IMR-90 (cell line): ENCODE results near the gene NRIP2. TPM values are rescaled to one million over a fixed set of nuclear protein-coding genes. Genes with fewer than 3 reads are reported as not detected.
A peak's percentile ranks its signal among the peaks of the same experiment; 100 is the strongest.

Source experiments
- ATAC-seq: fragments of 200-7000 bp; cut with Tn5 transposase; 2 replicates; pipeline ENCODE4 v1.9.1; 2020; ENCODE audit warnings: low read depth, mild to moderate bottlenecking, moderate library complexity
- BruUV-seq: library from RNA; stranded (reverse); fragments of 400-500 nt; replicated peaks from 2 replicates; lab custom pipeline; 2021; lab: Mats Ljungman, UMichigan
- CTCF ChIA-PET: fragments of 300-600 bp; formaldehyde crosslinking; extraction: SDS; loops from one replicate; lab custom pipeline; 2021; ENCODE audit warnings: antibody characterized with exemption; lab: Yijun Ruan, JAX
- POLR2A ChIA-PET: fragments of 300-600 bp; sonication (Branson Sonifier 250); formaldehyde crosslinking; loops from one replicate; lab custom pipeline; 2022; ENCODE audit warnings: antibody characterized with exemption; ENCODE audit not compliant: unreplicated experiment; lab: Charles Lee
- DNase-seq: peaks from one replicate; pipeline ENCODE4 v3.0.0; 2013
- H2AFZ ChIP-seq: replicated peaks from 2 replicates; pipeline ENCODE3; 2013; ENCODE audit warnings: low read length, mild to moderate bottlenecking; ENCODE audit not compliant: poor library complexity
- H2AK5ac ChIP-seq: 2 replicates; pipeline ENCODE4 v1.6.1; 2013; ENCODE audit warnings: low read depth, low read length, inconsistent platforms
- H2AK9ac ChIP-seq: replicated peaks from 2 replicates; pipeline ENCODE3; 2013; ENCODE audit warnings: mild to moderate bottlenecking, low read depth, low read length, moderate library complexity; ENCODE audit not compliant: poor library complexity
- H2BK120ac ChIP-seq: 2 replicates; pipeline ENCODE4 v1.6.1; 2013; ENCODE audit warnings: low read depth, low read length, inconsistent platforms
- H2BK15ac ChIP-seq: 3 replicates; pipeline ENCODE4 v1.6.1; 2013; ENCODE audit warnings: low read depth, low read length, inconsistent platforms
- H2BK20ac ChIP-seq: 2 replicates; pipeline ENCODE4 v1.6.1; 2013; ENCODE audit warnings: low read depth, mild to moderate bottlenecking, inconsistent platforms, low read length, moderate library complexity
- H2BK5ac ChIP-seq: 2 replicates; pipeline ENCODE4 v1.6.1; 2013; ENCODE audit warnings: mild to moderate bottlenecking, low read depth, low read length, inconsistent platforms; ENCODE audit not compliant: poor library complexity, severe bottlenecking
- H3K14ac ChIP-seq: replicated peaks from 2 replicates; pipeline ENCODE4 v1.6.1; 2013; ENCODE audit warnings: low read depth, low read length, inconsistent platforms
- H3K18ac ChIP-seq: 2 replicates; pipeline ENCODE4 v1.6.1; 2013; ENCODE audit warnings: low read depth, low read length, control low read depth
- H3K23ac ChIP-seq: 2 replicates; pipeline ENCODE4 v1.6.1; 2013; ENCODE audit warnings: low read depth, low read length, inconsistent platforms
- H3K27ac ChIP-seq: 2 replicates; pipeline ENCODE4 v1.5.1; 2013; ENCODE audit warnings: mild to moderate bottlenecking, control low read depth, low read length; ENCODE audit not compliant: insufficient read depth
- H3K27me3 ChIP-seq: 2 replicates; pipeline ENCODE4 v1.6.1; 2013; ENCODE audit warnings: low read length; ENCODE audit not compliant: control insufficient read depth, insufficient read depth
- H3K36me3 ChIP-seq: 2 replicates; pipeline ENCODE4 v1.6.1; 2013; ENCODE audit warnings: low read length, mixed read lengths; ENCODE audit not compliant: control insufficient read depth, insufficient read depth
- H3K4ac ChIP-seq: 2 replicates; pipeline ENCODE4 v1.6.1; 2013; ENCODE audit warnings: low read depth, low read length, inconsistent platforms
- H3K4me1 ChIP-seq: 2 replicates; pipeline ENCODE4 v1.6.1; 2013; ENCODE audit warnings: low read length, mixed read lengths; ENCODE audit not compliant: control insufficient read depth, insufficient read depth
- H3K4me2 ChIP-seq: 2 replicates; pipeline ENCODE4 v1.6.1; 2013; ENCODE audit warnings: low read depth, mild to moderate bottlenecking, control low read depth, low read length, moderate library complexity
- H3K4me3 ChIP-seq: 2 replicates; pipeline ENCODE4 v1.5.1; 2013; ENCODE audit warnings: low read depth, mild to moderate bottlenecking, control low read depth, low read length, moderate library complexity; ENCODE audit not compliant: insufficient read depth
- H3K56ac ChIP-seq: 2 replicates; pipeline ENCODE4 v1.6.1; 2013; ENCODE audit warnings: low read length, inconsistent platforms; ENCODE audit not compliant: insufficient read depth; ENCODE audit errors: extremely low read depth
- H3K79me1 ChIP-seq, 2 experiments: 2 replicates each; pipeline ENCODE4 v1.6.1; 2013; ENCODE audit warnings: low read length in 2 of 2, inconsistent platforms in 1 of 2, low read depth in 1 of 2
- H3K9ac ChIP-seq: 2 replicates; pipeline ENCODE4 v1.6.1; 2013; ENCODE audit warnings: low read depth, low read length, control low read depth
- H3K9me1 ChIP-seq: 2 replicates; pipeline ENCODE4 v1.6.1; 2013; ENCODE audit warnings: low read length, inconsistent platforms; ENCODE audit not compliant: insufficient read depth
- H3K9me3 ChIP-seq: 2 replicates; pipeline ENCODE4 v1.6.1; 2013; ENCODE audit warnings: low read length; ENCODE audit not compliant: control insufficient read depth, insufficient read depth
- H4K20me1 ChIP-seq: 2 replicates; pipeline ENCODE4 v1.6.1; 2013; ENCODE audit warnings: low read length, inconsistent platforms; ENCODE audit not compliant: insufficient read depth
- H4K5ac ChIP-seq: 2 replicates; pipeline ENCODE4 v1.6.1; 2013; ENCODE audit warnings: mild to moderate bottlenecking, low read depth, low read length, control low read depth
- H4K8ac ChIP-seq, 2 experiments: 2 replicates each; pipeline ENCODE4 v1.6.1; 2013; ENCODE audit warnings: low read depth in 2 of 2, low read length in 2 of 2, control low read depth in 1 of 2, inconsistent platforms in 1 of 2
- H4K91ac ChIP-seq: 2 replicates; pipeline ENCODE4 v1.6.1; 2013; ENCODE audit warnings: low read depth, low read length, inconsistent platforms; ENCODE audit not compliant: insufficient read depth
- CHD1 ChIP-seq: IDR thresholded peaks from 2 replicates; pipeline ENCODE4 v1.6.1; 2012; ENCODE audit warnings: low read depth, low read length, improper control_type of control experiment
- MAZ ChIP-seq: IDR thresholded peaks from 2 replicates; pipeline ENCODE4 v1.6.1; 2012; ENCODE audit warnings: low read depth, mild to moderate bottlenecking, low read length, improper control_type of control experiment, moderate library complexity, borderline replicate concordance
- MXI1 ChIP-seq: IDR thresholded peaks from 2 replicates; pipeline ENCODE4 v1.6.1; 2012; ENCODE audit warnings: low read depth, mild to moderate bottlenecking, low read length, moderate library complexity, borderline replicate concordance
- RAD21 ChIP-seq: IDR thresholded peaks from 2 replicates; pipeline ENCODE4 v1.6.1; 2012; ENCODE audit warnings: low read length, improper control_type of control experiment
- SMC3 ChIP-seq: fragments of 150-350 bp; IDR thresholded peaks from 2 replicates; pipeline ENCODE4 v1.6.1; 2016; ENCODE audit warnings: low read depth, mild to moderate bottlenecking, antibody characterized with exemption, low read length, moderate library complexity
- WGBS, 2 experiments: methylation state at CpG; one replicate each; pipeline versions ENCODE4 v1.1.5 to v1.1.7; 2013; ENCODE audit warnings: missing lambda C conversion rate in 2 of 2; ENCODE audit not compliant: insufficient read length in 1 of 2; ENCODE audit errors: extremely low coverage in 2 of 2; 5-methylcytosine and 5-hydroxymethylcytosine counted together
- dilution Hi-C: fragments of 300-500 bp; cut with HindIII; formaldehyde crosslinking; loops from one replicate; pipeline ENCODE4 v1.14.3; 2018; ENCODE audit warnings: low sequenced_read_pairs; ENCODE audit not compliant: unreplicated experiment
- in situ Hi-C: fragments of 300-500 bp; cut with MboI; formaldehyde crosslinking; loops from 3 replicates; pipeline ENCODE4 v1.14.3; 2019; ENCODE audit warnings: low sequenced_read_pairs, inconsistent platforms, mixed read lengths
- intact Hi-C: fragments of 100-400 bp; cut with micrococcal nuclease; formaldehyde crosslinking; loops from 2 replicates; pipeline ENCODE4 v1.10.0; 2022
- polyA plus RNA-seq, 3 experiments: library from polyadenylated mRNA; depleted of rRNA; stranded (reverse); fragments of >200 nt; gene quantifications; 2 replicates each; pipeline ENCODE4 v1.2.3, GENCODE V29; 2012; ENCODE audit warnings: low replicate concordance in 1 of 3
- total RNA-seq: library from RNA; depleted of rRNA; stranded (reverse); fragments of >200 nt; gene quantifications from 2 replicates; pipeline ENCODE4 v1.2.3, GENCODE V29; 2012
- TF ChIP-seq, protein P1 (sequence below): fragments of 150-350 bp; IDR thresholded peaks from 2 replicates; pipeline ENCODE4 v1.6.1; 2017; ENCODE audit warnings: mild to moderate bottlenecking, antibody characterized with exemption, low read length, low read depth

The NRIP2 gene
- total and polyA plus RNA-seq, 2 of the 4 experiments (the other 2 are of a cell fraction), result 0.18 to 0.27 TPM

DNA sequence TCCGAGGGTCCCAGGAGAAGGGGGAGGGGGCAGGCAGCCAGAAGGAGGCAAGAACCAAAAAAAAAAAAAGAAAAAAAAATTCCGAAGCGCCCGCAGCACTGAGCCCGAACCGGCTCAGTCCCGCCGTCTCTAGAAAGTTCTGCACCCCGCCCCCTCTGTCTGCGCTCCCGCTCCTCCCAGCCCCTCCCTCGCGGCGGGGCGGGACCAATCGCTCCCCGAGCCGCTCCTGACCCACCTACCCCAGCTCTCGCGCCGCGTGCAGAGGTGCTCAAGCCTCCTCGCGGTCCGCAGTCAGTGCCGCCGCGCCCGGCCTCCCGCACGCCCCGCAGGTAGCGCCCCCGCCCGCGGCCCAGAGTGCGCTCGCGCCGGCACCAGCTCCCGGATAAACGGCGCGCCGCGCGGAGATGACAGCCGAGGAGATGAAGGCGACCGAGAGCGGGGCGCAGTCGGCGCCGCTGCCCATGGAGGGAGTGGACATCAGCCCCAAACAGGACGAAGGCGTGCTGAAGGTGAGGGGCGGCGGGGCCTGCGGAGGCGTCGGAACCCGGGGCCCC lies 40.0 kb downstream of the NRIP2 start, which contains the start of gene FKBP4:
Gene FKBP4, plus strand, starts transcription at position 235 of the 554 bp plus-strand sequence. Its CDS starts 170 bp downstream, at position 405.
- Histone ChIP-seq H4K5ac (no peak within 1 kb of the TSS), H3K36me3 (peaks cover 20% of the 10 kb centered on the region), H3K9me1 (peaks cover 8% of the 10 kb centered on the region; the same call in 1 of the 2 replicates), H3K14ac (no peak within 1 kb of the TSS; the same call in 1 of the 2 replicates), H3K27me3 (no peaks in the 10 kb centered on the region; the same call in 1 of the 2 replicates), H2BK5ac (peak within 1 kb of the TSS; percentile 49), H2BK20ac (no peak within 1 kb of the TSS), H2AFZ (peak within 1 kb of the TSS; percentile 90), H2BK15ac (no peak within 1 kb of the TSS), H3K4me3 (peak within 1 kb of the TSS; percentile 60), H2AK9ac (peak within 1 kb of the TSS; percentile 91), H4K91ac (peak within 1 kb of the TSS; percentile 42; the same call in 1 of the 2 replicates), H3K9ac (peak within 1 kb of the TSS; percentile 80), H3K23ac (peak within 1 kb of the TSS; percentile 75), H3K79me1 (peaks cover 33 to 35% of the 10 kb centered on the region in 2 experiments), H3K9me3 (no peaks in the 10 kb centered on the region), H3K4me2 (peak within 1 kb of the TSS; percentile 90), H2BK120ac (peak within 1 kb of the TSS; percentile 19; the same call in 1 of the 2 replicates), H3K4me1 (peaks cover 4% of the 10 kb centered on the region; the same call in 1 of the 2 replicates), H4K20me1 (peaks cover 18% of the 10 kb centered on the region; the same call in 1 of the 2 replicates), H3K27ac (peak within 1 kb of the TSS; percentile 61; the same call in 1 of the 2 replicates), H4K8ac (peak within 1 kb of the TSS; percentile 17 to 80; a peak in 2 of 4 replicates), H3K18ac (no peak within 1 kb of the TSS), H3K4ac (peak within 1 kb of the TSS; percentile 65), H2AK5ac (no peak within 1 kb of the TSS), H3K56ac (no peak within 1 kb of the TSS)
- dilution Hi-C loops (no loop called here), intact Hi-C loops (loop anchor here (1.0 kb wide), 1 partner anchor 246 kb away; no protein-coding TSS in a partner anchor), in situ Hi-C loops (no loop called here)
- ChIA-PET CTCF (no interaction called here), POLR2A (no interaction called here)
- no TSS peak for BruUV-seq
- 0% methylated on average over 41 of the region's 63 CpGs; no CpG with 5 or more reads in 1 of the 2 experiments for WGBS, 2 experiments
- peak; percentile 75 for TF ChIP-seq MXI1
- peak; percentile 97; the same call in 1 of the 2 replicates for TF ChIP-seq MAZ
- TF ChIP-seq, protein P1, sequence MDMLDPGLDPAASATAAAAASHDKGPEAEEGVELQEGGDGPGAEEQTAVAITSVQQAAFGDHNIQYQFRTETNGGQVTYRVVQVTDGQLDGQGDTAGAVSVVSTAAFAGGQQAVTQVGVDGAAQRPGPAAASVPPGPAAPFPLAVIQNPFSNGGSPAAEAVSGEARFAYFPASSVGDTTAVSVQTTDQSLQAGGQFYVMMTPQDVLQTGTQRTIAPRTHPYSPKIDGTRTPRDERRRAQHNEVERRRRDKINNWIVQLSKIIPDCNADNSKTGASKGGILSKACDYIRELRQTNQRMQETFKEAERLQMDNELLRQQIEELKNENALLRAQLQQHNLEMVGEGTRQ, result peak; percentile 14; the same call in 1 of the 2 replicates
- no peak for TF ChIP-seq SMC3
- no peak for TF ChIP-seq RAD21
- TF ChIP-seq CHD1, result no peak
- peak; percentile 73 for DNase-seq
- ATAC-seq, result peak; percentile 88
